ENCODE measurements around the gene FAM13A. TPM values are rescaled to one million over a fixed set of nuclear protein-coding genes. Genes with fewer than 3 reads are reported as not detected.

FAM13A gene
- total RNA-seq, 1 donor from 2014 or later = 54.7 TPM

GRCh38 chr4:88751258-88752075 lies 305.5 kb downstream of the FAM13A start:
- DNase-seq (ENCODE audit: low spot score) = no peak

- no peak for DNase-seq (ENCODE audit: low spot score)
Observed at GRCh38 chr4:88750369-88750768, 306.6 kb downstream of the FAM13A start.

- no peak for DNase-seq (ENCODE audit: low spot score)
Observed at GRCh38 chr4:88747351-88747750, 309.6 kb downstream of the FAM13A start.

- DNase-seq (ENCODE audit: low spot score) = no peak
Observed at GRCh38 chr4:88746206-88746605, 310.8 kb downstream of the FAM13A start.

GRCh38 chr4:88745581-88746163 lies 311.3 kb downstream of the FAM13A start:
- no peak for DNase-seq (ENCODE audit: low spot score)

- no peak for DNase-seq (ENCODE audit: low spot score)
Observed at GRCh38 chr4:88745175-88745574, 311.8 kb downstream of the FAM13A start.

- no peak for DNase-seq (ENCODE audit: low spot score)
Observed at GRCh38 chr4:88744609-88745008, 312.4 kb downstream of the FAM13A start.

- peak; percentile 20 for DNase-seq (ENCODE audit: low spot score)
Observed at GRCh38 chr4:88743696-88744095, 313.3 kb downstream of the FAM13A start.

- DNase-seq (ENCODE audit: low spot score) = no peak
Observed at GRCh38 chr4:88742561-88742960, 314.4 kb downstream of the FAM13A start.

- DNase-seq (ENCODE audit: low spot score) = no peak
Observed at GRCh38 chr4:88738180-88738579, 318.8 kb downstream of the FAM13A start.

- peak; percentile 62 for DNase-seq (ENCODE audit: low spot score)
Observed at GRCh38 chr4:88737307-88737941, 319.6 kb downstream of the FAM13A start.

- DNase-seq (ENCODE audit: low spot score) = peak; percentile 24
Observed at GRCh38 chr4:88736264-88736663, 320.7 kb downstream of the FAM13A start.

- DNase-seq (ENCODE audit: low spot score) = no peak
Observed at GRCh38 chr4:88735564-88735963, 321.4 kb downstream of the FAM13A start.

GRCh38 chr4:88734403-88734949 lies 322.5 kb downstream of the FAM13A start:
- DNase-seq (ENCODE audit: low spot score) = no peak

GRCh38 chr4:88732714-88733368 lies 324.1 kb downstream of the FAM13A start:
- DNase-seq (ENCODE audit: low spot score) = no peak

GRCh38 chr4:88731381-88731780 lies 325.6 kb downstream of the FAM13A start:
- DNase-seq (ENCODE audit: low spot score) = no peak

- no peak for DNase-seq (ENCODE audit: low spot score)
Observed at GRCh38 chr4:88730811-88731210, 326.2 kb downstream of the FAM13A start.

GRCh38 chr4:88729146-88729760 lies 327.7 kb downstream of the FAM13A start:
- DNase-seq (ENCODE audit: low spot score) = no peak

- no peak for DNase-seq (ENCODE audit: low spot score)
Observed at GRCh38 chr4:88728146-88728545, 328.8 kb downstream of the FAM13A start.

- no peak for DNase-seq (ENCODE audit: low spot score)
Observed at GRCh38 chr4:88725986-88726385, 331.0 kb downstream of the FAM13A start.

- no peak for DNase-seq (ENCODE audit: low spot score)
Observed at GRCh38 chr4:88725143-88725542, 331.8 kb downstream of the FAM13A start.

Measured in umbilical cord (tissue), 2 donors.